IMR-90 (cell line): ENCODE measurements around the gene DZIP1L. TPM values are rescaled to one million over a fixed set of nuclear protein-coding genes. Genes with fewer than 3 reads are reported as not detected.

Experiments used
- ATAC-seq: fragments of 200-7000 bp; cut with Tn5 transposase; 2 replicates; pipeline ENCODE4 v1.9.1; 2020; ENCODE audit warnings: low read depth, mild to moderate bottlenecking, moderate library complexity
- BruUV-seq: library from RNA; stranded (reverse); fragments of 400-500 nt; replicated peaks from 2 replicates; lab custom pipeline; 2021; lab: Mats Ljungman, UMichigan
- CTCF ChIA-PET: fragments of 300-600 bp; formaldehyde crosslinking; extraction: SDS; loops from one replicate; lab custom pipeline; 2021; ENCODE audit warnings: antibody characterized with exemption; lab: Yijun Ruan, JAX
- POLR2A ChIA-PET: fragments of 300-600 bp; sonication (Branson Sonifier 250); formaldehyde crosslinking; loops from one replicate; lab custom pipeline; 2022; ENCODE audit warnings: antibody characterized with exemption; ENCODE audit not compliant: unreplicated experiment; lab: Charles Lee
- DNase-seq: peaks from one replicate; pipeline ENCODE4 v3.0.0; 2013
- H2AFZ ChIP-seq: replicated peaks from 2 replicates; pipeline ENCODE3; 2013; ENCODE audit warnings: low read length, mild to moderate bottlenecking; ENCODE audit not compliant: poor library complexity
- H2AK5ac ChIP-seq: 2 replicates; pipeline ENCODE4 v1.6.1; 2013; ENCODE audit warnings: low read depth, low read length, inconsistent platforms
- H2AK9ac ChIP-seq: replicated peaks from 2 replicates; pipeline ENCODE3; 2013; ENCODE audit warnings: mild to moderate bottlenecking, low read depth, low read length, moderate library complexity; ENCODE audit not compliant: poor library complexity
- H2BK120ac ChIP-seq: 2 replicates; pipeline ENCODE4 v1.6.1; 2013; ENCODE audit warnings: low read depth, low read length, inconsistent platforms
- H2BK15ac ChIP-seq: 3 replicates; pipeline ENCODE4 v1.6.1; 2013; ENCODE audit warnings: low read depth, low read length, inconsistent platforms
- H2BK20ac ChIP-seq: 2 replicates; pipeline ENCODE4 v1.6.1; 2013; ENCODE audit warnings: low read depth, mild to moderate bottlenecking, inconsistent platforms, low read length, moderate library complexity
- H2BK5ac ChIP-seq: 2 replicates; pipeline ENCODE4 v1.6.1; 2013; ENCODE audit warnings: mild to moderate bottlenecking, low read depth, low read length, inconsistent platforms; ENCODE audit not compliant: poor library complexity, severe bottlenecking
- H3K14ac ChIP-seq: replicated peaks from 2 replicates; pipeline ENCODE4 v1.6.1; 2013; ENCODE audit warnings: low read depth, low read length, inconsistent platforms
- H3K18ac ChIP-seq: 2 replicates; pipeline ENCODE4 v1.6.1; 2013; ENCODE audit warnings: low read depth, low read length, control low read depth
- H3K23ac ChIP-seq: 2 replicates; pipeline ENCODE4 v1.6.1; 2013; ENCODE audit warnings: low read depth, low read length, inconsistent platforms
- H3K27ac ChIP-seq: 2 replicates; pipeline ENCODE4 v1.5.1; 2013; ENCODE audit warnings: mild to moderate bottlenecking, control low read depth, low read length; ENCODE audit not compliant: insufficient read depth
- H3K27me3 ChIP-seq: 2 replicates; pipeline ENCODE4 v1.6.1; 2013; ENCODE audit warnings: low read length; ENCODE audit not compliant: control insufficient read depth, insufficient read depth
- H3K36me3 ChIP-seq: 2 replicates; pipeline ENCODE4 v1.6.1; 2013; ENCODE audit warnings: low read length, mixed read lengths; ENCODE audit not compliant: control insufficient read depth, insufficient read depth
- H3K4ac ChIP-seq: 2 replicates; pipeline ENCODE4 v1.6.1; 2013; ENCODE audit warnings: low read depth, low read length, inconsistent platforms
- H3K4me1 ChIP-seq: 2 replicates; pipeline ENCODE4 v1.6.1; 2013; ENCODE audit warnings: low read length, mixed read lengths; ENCODE audit not compliant: control insufficient read depth, insufficient read depth
- H3K4me2 ChIP-seq: 2 replicates; pipeline ENCODE4 v1.6.1; 2013; ENCODE audit warnings: low read depth, mild to moderate bottlenecking, control low read depth, low read length, moderate library complexity
- H3K4me3 ChIP-seq: 2 replicates; pipeline ENCODE4 v1.5.1; 2013; ENCODE audit warnings: low read depth, mild to moderate bottlenecking, control low read depth, low read length, moderate library complexity; ENCODE audit not compliant: insufficient read depth
- H3K56ac ChIP-seq: 2 replicates; pipeline ENCODE4 v1.6.1; 2013; ENCODE audit warnings: low read length, inconsistent platforms; ENCODE audit not compliant: insufficient read depth; ENCODE audit errors: extremely low read depth
- H3K79me1 ChIP-seq, 2 experiments: 2 replicates each; pipeline ENCODE4 v1.6.1; 2013; ENCODE audit warnings: low read length in 2 of 2, inconsistent platforms in 1 of 2, low read depth in 1 of 2
- H3K9ac ChIP-seq: 2 replicates; pipeline ENCODE4 v1.6.1; 2013; ENCODE audit warnings: low read depth, low read length, control low read depth
- H3K9me1 ChIP-seq: 2 replicates; pipeline ENCODE4 v1.6.1; 2013; ENCODE audit warnings: low read length, inconsistent platforms; ENCODE audit not compliant: insufficient read depth
- H3K9me3 ChIP-seq: 2 replicates; pipeline ENCODE4 v1.6.1; 2013; ENCODE audit warnings: low read length; ENCODE audit not compliant: control insufficient read depth, insufficient read depth
- H4K20me1 ChIP-seq: 2 replicates; pipeline ENCODE4 v1.6.1; 2013; ENCODE audit warnings: low read length, inconsistent platforms; ENCODE audit not compliant: insufficient read depth
- H4K5ac ChIP-seq: 2 replicates; pipeline ENCODE4 v1.6.1; 2013; ENCODE audit warnings: mild to moderate bottlenecking, low read depth, low read length, control low read depth
- H4K8ac ChIP-seq, 2 experiments: 2 replicates each; pipeline ENCODE4 v1.6.1; 2013; ENCODE audit warnings: low read depth in 2 of 2, low read length in 2 of 2, control low read depth in 1 of 2, inconsistent platforms in 1 of 2
- H4K91ac ChIP-seq: 2 replicates; pipeline ENCODE4 v1.6.1; 2013; ENCODE audit warnings: low read depth, low read length, inconsistent platforms; ENCODE audit not compliant: insufficient read depth
- CHD1 ChIP-seq: IDR thresholded peaks from 2 replicates; pipeline ENCODE4 v1.6.1; 2012; ENCODE audit warnings: low read depth, low read length, improper control_type of control experiment
- CTCF ChIP-seq: conservative IDR thresholded peaks from 2 replicates; pipeline ENCODE4 v1.5.1; 2012; ENCODE audit warnings: mild to moderate bottlenecking, low read depth, low read length, improper control_type of control experiment
- MAFK ChIP-seq: IDR thresholded peaks from 2 replicates; pipeline ENCODE4 v1.6.1; 2012; ENCODE audit warnings: low read depth, low read length, improper control_type of control experiment
- MXI1 ChIP-seq: IDR thresholded peaks from 2 replicates; pipeline ENCODE4 v1.6.1; 2012; ENCODE audit warnings: low read depth, mild to moderate bottlenecking, low read length, moderate library complexity, borderline replicate concordance
- NFE2L2 ChIP-seq: fragments of 150-350 bp; IDR thresholded peaks from 2 replicates; pipeline ENCODE4 v1.6.1; 2016; ENCODE audit warnings: low read depth, mild to moderate bottlenecking, low read length
- RCOR1 ChIP-seq: IDR thresholded peaks from 2 replicates; pipeline ENCODE4 v1.6.1; 2012; ENCODE audit warnings: mild to moderate bottlenecking, low read length, improper control_type of control experiment; ENCODE audit not compliant: insufficient replicate concordance
- RFX5 ChIP-seq: IDR thresholded peaks from 2 replicates; pipeline ENCODE4 v1.8.0; 2012; ENCODE audit warnings: low read depth, mild to moderate bottlenecking, low read length, moderate library complexity
- SMC3 ChIP-seq: fragments of 150-350 bp; IDR thresholded peaks from 2 replicates; pipeline ENCODE4 v1.6.1; 2016; ENCODE audit warnings: low read depth, mild to moderate bottlenecking, antibody characterized with exemption, low read length, moderate library complexity
- USF2 ChIP-seq: fragments of 150-350 bp; IDR thresholded peaks from 2 replicates; pipeline ENCODE4 v1.6.1; 2017; ENCODE audit warnings: mild to moderate bottlenecking, antibody characterized with exemption, low read length, low read depth
- WGBS, 2 experiments: methylation state at CpG; one replicate each; pipeline versions ENCODE4 v1.1.5 to v1.1.7; 2013; ENCODE audit warnings: missing lambda C conversion rate in 2 of 2; ENCODE audit not compliant: insufficient read length in 1 of 2; ENCODE audit errors: extremely low coverage in 2 of 2; 5-methylcytosine and 5-hydroxymethylcytosine counted together
- dilution Hi-C: fragments of 300-500 bp; cut with HindIII; formaldehyde crosslinking; loops from one replicate; pipeline ENCODE4 v1.14.3; 2018; ENCODE audit warnings: low sequenced_read_pairs; ENCODE audit not compliant: unreplicated experiment
- in situ Hi-C: fragments of 300-500 bp; cut with MboI; formaldehyde crosslinking; loops from 3 replicates; pipeline ENCODE4 v1.14.3; 2019; ENCODE audit warnings: low sequenced_read_pairs, inconsistent platforms, mixed read lengths
- intact Hi-C: fragments of 100-400 bp; cut with micrococcal nuclease; formaldehyde crosslinking; loops from 2 replicates; pipeline ENCODE4 v1.10.0; 2022
- polyA plus RNA-seq, 3 experiments: library from polyadenylated mRNA; depleted of rRNA; stranded (reverse); fragments of >200 nt; gene quantifications; 2 replicates each; pipeline ENCODE4 v1.2.3, GENCODE V29; 2012; ENCODE audit warnings: low replicate concordance in 1 of 3
- total RNA-seq: library from RNA; depleted of rRNA; stranded (reverse); fragments of >200 nt; gene quantifications from 2 replicates; pipeline ENCODE4 v1.2.3, GENCODE V29; 2012
- TF ChIP-seq, protein P1 (sequence below): fragments of 150-350 bp; IDR thresholded peaks from 2 replicates; pipeline ENCODE4 v1.6.1; 2016; ENCODE audit warnings: low read depth, mild to moderate bottlenecking, low read length, moderate library complexity, borderline replicate concordance

The DZIP1L gene
- total and polyA plus RNA-seq, 2 of the 4 experiments (the other 2 are of a cell fraction), result 12.9 to 14.7 TPM

- Histone ChIP-seq H2BK20ac (no peak overlapping the region), H3K23ac (no peak overlapping the region), H3K9me1 (no peaks in the 10 kb centered on the region), H3K27me3 (no peaks in the 10 kb centered on the region), H3K27ac (no peak overlapping the region), H3K9me3 (no peaks in the 10 kb centered on the region), H2BK5ac (no peak overlapping the region), H3K4me1 (no peaks in the 10 kb centered on the region), H3K9ac (no peak overlapping the region), H3K14ac (no peak overlapping the region), H4K5ac (no peak overlapping the region), H3K4me2 (no peak overlapping the region), H3K36me3 (peaks cover 10% of the 10 kb centered on the region), H3K4me3 (no peak overlapping the region), H2BK120ac (no peak overlapping the region), H2AFZ (no peak overlapping the region), H3K18ac (no peak overlapping the region), H4K8ac (no peak overlapping the region), H2BK15ac (no peak overlapping the region), H4K91ac (no peak overlapping the region), H3K56ac (no peak overlapping the region), H2AK9ac (no peak overlapping the region), H4K20me1 (no peaks in the 10 kb centered on the region), H3K79me1 (no peaks in the 10 kb centered on the region), H3K4ac (no peak overlapping the region), H2AK5ac (no peak overlapping the region)
- CTCF ChIA-PET, result no interaction called here
- no peak for TF ChIP-seq USF2
- no peak for TF ChIP-seq NFE2L2
- no peak for TF ChIP-seq MXI1
- TF ChIP-seq RCOR1, result no peak
- no peak for TF ChIP-seq SMC3
- TF ChIP-seq, protein P1, sequence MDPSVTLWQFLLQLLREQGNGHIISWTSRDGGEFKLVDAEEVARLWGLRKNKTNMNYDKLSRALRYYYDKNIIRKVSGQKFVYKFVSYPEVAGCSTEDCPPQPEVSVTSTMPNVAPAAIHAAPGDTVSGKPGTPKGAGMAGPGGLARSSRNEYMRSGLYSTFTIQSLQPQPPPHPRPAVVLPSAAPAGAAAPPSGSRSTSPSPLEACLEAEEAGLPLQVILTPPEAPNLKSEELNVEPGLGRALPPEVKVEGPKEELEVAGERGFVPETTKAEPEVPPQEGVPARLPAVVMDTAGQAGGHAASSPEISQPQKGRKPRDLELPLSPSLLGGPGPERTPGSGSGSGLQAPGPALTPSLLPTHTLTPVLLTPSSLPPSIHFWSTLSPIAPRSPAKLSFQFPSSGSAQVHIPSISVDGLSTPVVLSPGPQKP, result no peak
- no peak for TF ChIP-seq CTCF
- no peak for TF ChIP-seq CHD1
- TF ChIP-seq RFX5, result no peak
- no peak for TF ChIP-seq MAFK
- no TSS peak for BruUV-seq
- POLR2A ChIA-PET, result no interaction called here
- DNase-seq (no peak), ATAC-seq (no peak)
- dilution Hi-C loops (no loop called here), intact Hi-C loops (no loop called here), in situ Hi-C loops (no loop called here)
- WGBS, 2 experiments, result no CpG with 5 or more reads among the region's 4 CpGs
Observed at GRCh38 chr3:138157743-138158142, 42.3 kb upstream of the DZIP1L start.
